NCI-H2029 (cell line): ENCODE data around the gene RGS18.
"Not testable (repeated sequence)": the region's sequence is repeated elsewhere in the genome, so short reads cannot be mapped to it uniquely, and the experiment has no call there.

ENCODE experiments used
- DNase-seq: peaks from one replicate; lab custom pipeline; 2025; lab: John Stamatoyannopoulos, UW

The RGS18 gene

DNA sequence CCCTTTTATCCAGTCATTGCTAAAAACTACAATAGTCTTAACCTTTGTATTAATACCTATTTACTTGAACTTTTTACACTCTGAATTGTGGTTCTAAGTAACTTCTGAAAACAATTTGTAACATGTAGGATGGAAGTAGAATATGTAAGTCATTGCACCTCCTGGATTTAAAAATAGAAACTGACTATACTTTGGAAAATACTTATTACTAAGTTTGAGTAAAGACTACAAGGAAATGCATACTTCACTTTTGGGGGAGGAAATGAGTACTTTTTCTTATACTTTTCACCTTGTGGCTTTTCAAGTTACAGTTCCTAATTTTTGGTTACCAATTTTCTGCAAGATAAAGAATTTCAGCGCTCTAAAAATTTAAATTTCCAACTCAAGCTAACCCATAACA, 8.7 kb downstream of the RGS18 start:
- no peak for DNase-seq

DNA sequence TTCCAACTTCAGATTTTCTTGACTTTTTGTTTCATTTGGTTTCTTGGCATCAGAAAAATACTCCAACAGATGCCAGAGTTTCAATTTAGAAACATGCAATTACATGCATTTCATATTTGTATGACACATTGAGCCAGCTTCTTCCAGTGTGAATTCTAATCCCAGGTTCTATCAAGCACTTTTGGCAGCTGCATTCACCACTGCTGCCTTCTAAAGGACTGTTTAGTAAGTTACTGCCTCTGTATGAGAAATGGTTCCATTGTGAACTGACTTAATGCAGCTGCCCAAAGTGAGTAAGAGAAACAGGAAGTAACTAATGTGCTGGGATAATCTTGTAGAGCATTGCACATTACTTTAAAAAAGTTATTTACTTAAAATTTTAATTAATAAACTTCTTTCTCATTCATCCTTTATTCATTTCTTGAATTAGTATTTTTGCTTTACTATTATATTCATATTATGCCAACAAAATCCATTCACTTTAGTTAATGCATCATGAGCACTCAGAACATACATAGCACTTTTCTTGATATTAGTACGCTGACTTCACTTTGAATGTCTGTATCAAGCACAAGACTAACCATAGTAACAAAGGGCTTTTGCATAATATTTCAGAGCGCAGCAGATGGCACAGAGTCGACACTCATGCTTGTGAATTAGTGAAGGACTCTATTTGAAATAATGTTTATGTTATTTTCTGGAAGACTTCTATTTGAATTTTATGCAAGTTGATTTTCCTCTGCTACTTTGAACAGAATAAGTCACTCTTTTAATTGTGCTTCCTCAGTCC, 9.8 kb downstream of the RGS18 start:
- DNase-seq, result no peak

DNA sequence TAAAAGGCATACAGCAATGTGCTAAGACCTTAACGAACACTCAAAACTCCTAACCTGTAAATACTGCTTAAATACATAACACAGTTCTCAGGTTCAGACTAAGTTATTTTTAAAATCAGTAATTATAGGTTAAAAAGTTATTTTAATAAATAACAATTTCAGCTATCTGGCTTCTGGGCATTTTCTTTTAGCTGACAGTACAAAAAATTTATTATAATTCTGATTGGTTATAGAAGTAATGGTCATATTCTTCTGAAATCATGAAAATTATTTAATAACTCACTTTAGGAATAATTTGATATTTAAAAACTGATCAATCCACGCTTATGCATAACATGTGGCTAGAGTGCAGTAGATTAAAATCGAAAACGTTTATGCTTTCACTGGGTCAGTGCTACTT, 10.7 kb downstream of the RGS18 start:
- DNase-seq, result no peak

DNA sequence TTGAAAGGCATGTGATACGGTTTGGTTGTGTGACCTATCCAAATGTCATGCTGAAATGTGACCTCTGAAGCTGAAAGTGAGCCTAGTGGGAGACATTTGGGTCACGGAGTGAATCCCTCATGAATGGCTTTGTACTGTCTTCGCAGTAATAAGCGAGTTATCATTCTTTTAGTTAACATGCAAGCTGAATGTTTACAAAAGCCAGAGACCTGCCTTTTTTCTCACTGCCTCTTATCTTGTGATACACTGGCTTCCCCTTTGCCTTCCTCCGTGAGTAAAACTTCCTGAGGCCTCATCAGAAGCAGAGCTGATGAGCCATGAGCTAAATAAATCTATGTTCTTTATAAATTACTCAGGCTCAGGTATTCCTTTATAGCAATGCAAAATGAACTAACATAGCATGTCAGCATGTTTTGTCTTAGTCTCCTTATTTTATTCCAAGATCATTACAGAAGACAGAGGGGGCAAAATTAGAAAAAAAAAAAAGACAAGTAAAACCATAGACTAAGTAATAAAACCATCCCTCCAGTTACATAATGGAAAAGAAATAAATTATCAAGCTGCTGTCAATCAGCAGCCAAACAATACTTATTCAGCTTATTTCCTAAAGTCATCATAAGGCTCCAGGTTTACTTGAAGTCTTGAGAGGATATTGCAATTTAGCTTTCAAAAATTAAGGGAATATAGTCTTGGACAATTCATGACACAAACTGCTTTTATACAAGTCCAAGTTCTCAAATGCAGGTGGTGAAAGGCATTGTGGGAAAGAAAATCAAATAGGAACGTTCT, 12.1 kb downstream of the RGS18 start:
- DNase-seq, result no peak

DNA sequence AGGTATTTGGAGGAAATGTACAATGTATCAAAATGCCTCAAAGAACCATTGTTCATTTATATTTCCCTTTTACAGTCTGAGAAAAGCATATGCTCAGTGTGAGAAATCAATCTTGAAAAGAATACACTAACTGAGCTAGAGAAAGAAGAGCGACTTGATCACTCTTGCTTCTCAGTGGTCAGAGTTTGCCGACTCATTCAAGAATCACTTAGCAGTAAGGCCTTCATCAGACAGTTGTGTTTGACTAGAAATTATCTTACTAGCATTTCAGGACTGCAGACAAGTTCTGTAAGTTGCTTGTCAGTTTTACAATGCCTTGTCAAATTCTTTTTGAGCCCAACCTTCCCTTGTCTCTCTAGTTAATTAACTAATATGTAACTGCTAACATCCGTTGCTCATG, 12.9 kb downstream of the RGS18 start:
- DNase-seq, result no peak

DNA sequence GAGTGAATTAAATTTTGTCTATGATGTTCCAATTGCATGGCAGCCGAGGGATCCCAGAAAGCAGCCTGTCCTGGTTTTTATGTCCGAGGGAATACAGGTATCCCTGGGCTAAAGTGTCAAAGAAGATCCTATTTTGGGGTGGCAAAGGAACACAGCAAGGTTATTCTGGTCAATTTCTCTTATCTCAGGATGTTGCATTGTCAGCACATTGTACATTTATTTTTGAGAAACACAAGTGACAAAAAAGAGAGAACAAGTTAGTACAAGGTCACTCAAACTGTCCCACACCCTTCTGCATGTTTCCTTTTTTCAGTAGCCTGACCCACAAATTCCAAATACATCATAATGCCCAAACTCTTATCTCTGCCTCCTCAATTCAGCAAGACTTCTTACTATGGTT, 17.7 kb downstream of the RGS18 start:
- no peak for DNase-seq

DNA sequence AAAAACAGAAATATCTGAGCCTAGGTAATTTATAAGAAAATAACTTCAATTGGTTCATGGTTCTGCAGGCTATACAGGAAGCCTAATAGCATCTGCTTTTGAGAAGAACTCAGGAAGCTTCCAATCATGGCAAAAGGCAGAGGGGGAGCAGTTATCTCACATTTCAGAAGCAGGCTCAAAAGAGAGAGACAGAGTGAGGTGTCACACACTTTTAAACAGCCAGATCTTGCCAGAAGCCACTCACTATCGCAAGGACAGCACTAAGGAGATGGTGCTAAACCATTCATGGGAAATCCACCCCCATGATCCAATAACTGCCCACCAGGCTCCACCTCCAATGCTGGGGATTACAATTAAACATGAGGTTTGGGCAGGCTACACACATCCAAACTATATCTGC, 25.5 kb downstream of the RGS18 start:
- DNase-seq, result no peak

DNA sequence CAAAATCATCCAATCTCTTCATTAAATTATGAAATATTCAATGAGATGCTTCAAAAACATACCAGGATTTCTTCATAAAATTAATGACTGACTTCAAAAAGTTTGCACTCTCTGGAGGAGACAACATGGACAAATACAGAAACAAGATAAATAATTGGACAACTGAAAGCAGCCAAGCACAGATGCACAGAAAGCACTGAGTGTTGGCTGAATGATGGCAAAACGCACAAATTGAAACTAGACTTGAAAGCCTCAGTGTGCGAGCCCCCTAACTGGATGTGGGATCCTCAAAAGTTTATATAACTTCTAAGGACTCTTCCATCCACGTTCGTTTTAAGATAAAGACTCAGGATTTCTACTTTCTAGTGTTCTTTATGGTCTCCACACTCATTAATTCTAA, 27.9 kb downstream of the RGS18 start:
- no peak for DNase-seq

DNA sequence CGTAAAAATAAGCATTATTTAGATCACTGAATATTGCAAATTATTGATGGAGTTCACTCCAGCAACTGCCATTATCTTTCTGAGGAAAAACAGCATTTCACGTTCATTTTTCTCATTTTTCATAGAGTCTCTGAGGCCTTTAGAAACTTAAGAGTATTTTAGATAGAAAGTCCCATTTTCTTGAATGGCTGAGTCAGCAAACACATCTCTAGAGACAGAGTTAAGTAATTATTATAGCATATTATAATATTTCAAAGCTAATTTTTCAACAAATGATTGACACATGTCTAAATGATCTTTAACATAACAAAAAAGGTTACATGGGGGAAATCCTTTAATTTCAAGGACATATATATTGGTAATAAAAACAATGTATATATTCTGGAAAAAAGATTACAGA, 31.8 kb downstream of the RGS18 start:
- no peak for DNase-seq

DNA sequence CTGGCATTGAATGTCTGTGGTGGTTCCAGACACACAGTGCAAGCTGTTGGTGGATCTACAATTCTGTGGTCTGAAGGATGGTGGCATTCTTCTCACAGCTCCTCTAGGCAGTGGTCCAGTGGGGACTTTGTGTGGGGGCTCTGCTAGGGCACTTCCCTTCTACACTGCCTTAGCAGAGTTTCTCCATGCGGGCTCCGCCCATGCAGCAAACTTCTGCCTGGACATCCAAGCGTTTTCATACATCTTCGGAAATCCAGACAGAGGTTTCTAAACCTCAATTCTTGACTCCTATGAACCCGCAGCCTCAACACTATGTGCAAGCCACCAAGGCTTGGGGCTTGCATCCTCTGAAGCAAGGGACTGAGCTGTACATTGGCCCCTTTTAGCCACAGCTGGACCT, 43.0 kb downstream of the RGS18 start:
- DNase-seq, result no peak

DNA sequence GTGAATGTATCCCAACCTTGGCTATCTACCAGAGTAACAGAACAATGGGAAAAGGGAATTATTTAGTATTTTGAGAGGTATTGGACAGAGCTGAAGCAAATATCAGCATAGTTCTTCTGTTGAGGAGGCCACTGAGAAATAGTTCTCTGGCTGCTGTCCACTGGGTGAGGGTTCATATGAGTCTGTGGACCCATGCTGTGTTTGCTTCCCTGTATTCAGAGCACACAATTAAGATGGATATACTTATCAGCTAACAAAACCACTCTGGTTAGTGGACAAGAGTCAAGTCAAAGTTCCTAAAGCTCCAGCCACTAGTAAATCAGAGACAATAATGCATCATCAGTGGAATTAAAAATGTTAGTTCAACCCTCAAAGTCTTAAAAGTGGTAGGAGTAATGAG, 66.1 kb downstream of the RGS18 start:
- no peak for DNase-seq

DNA sequence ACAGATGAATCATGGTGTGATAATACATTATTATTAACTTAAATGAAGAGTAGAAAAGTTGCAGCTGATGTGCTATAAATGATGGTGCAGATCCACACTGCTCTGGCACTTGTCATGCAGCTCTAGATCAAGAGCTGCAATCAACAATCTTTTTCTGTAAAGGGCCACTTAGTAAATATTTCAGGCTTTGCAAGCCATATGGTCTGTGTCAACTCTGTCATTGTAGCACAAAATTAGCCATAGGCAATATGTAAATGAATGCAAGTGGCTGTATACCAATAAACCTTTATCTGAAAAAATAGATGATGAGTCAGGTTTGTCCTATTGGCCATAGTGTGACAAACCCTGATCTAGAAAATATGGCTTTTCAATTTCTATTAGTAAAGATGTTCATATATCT, 66.6 kb downstream of the RGS18 start:
- no peak for DNase-seq

DNA sequence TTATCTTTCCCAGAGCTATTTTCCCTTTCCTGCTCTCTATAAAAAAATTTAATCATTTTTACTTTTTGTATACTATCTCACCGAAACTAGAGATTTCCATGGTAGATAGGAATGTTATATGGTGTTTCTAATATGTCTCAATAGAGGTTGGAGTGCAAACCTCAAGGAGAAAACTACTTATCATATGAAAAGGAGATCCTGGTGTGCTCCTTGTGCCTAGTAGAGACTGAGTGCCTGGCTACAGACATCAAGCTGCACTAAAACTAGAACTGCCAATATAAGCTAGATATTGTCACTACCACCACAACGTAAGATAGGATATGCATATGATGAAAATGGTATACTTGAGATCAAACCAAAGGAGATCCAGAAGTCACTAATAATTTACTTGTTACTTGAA, 67.0 kb downstream of the RGS18 start:
- DNase-seq, result no peak

DNA sequence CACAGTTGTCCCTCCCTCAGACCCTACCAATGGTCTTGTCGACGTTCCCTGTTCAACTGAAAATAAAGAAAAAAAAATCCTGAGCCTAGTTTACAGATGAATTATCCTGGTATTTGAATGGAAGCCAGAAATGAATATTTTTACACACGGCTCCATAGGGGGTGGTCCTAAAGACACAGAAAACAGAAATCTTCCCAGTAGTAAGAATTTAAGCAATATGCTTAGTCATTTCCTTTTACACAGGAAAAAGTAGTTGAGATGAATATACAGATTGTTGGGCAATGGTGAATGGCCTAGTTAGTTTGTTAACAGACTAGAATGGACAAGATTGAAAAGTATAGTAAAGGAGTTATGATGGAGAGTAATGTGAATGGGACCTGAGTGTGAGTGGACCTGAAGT, 67.4 kb downstream of the RGS18 start:
- no peak for DNase-seq

DNA sequence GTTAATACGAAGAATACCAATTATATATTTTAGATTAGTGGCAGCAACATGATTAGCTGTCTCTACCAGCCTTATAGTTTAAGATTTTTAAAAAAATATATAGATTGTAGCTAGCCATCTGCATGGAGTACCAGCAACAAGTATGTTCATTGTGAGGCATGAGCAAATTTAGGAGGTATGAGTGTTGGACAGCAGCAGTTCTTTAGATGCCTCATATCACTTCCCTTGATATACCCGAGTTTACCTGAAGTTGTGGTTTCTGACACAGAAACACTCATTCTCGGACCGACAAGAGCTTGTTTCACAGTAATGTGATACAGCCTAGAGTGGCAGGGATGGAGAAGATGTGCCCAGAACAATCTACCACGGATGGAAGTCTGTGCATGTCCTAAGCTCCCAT, 69.1 kb downstream of the RGS18 start:
- no peak for DNase-seq

DNA sequence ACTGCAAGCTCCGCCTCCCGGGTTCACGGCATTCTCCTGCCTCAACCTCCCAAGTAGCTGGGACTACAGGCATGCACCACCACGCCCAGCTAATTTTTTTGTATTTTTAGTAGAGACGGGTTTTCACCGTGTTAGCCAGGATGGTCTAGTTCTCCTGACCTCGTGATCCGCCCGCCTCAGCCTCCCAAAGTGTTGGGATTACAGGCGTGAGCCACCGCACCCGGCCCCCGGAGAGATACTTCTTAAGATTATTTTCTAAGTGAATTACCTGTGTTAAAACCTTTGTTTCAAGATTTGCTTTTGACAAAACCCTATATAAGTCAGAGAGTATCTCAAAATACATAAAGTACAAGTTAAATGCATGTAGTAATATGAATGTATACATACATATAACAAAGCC, 69.7 kb downstream of the RGS18 start:
- not testable (repeated sequence) for DNase-seq

DNA sequence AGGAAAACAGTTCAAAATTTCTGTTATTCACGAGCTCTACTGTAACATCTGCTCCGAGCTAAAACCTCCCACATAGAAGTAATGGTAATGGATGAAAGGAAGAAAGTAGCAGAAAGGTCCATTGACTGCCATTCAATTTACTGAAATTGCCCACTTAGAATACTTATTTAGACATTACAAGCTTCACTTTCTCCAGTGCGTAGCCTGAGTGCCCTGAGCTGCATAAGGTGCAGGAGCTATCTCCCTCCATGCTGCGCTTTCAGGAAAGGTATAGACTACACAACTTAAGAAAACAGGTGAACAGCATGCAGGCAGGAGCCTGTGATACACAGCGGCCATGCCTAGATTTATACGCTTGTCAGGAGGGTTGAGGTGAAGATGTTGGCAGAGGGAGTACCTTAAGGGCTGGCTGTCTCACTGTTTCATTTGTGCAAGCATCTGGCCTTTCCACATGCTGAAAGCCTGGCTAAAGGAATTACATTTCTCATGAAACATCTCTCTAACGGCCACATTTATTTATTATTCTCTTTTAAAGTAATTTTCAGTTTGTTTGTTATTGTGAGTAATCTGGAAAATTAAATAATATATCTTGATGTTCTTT, 74.7 kb downstream of the RGS18 start:
- no peak for DNase-seq

DNA sequence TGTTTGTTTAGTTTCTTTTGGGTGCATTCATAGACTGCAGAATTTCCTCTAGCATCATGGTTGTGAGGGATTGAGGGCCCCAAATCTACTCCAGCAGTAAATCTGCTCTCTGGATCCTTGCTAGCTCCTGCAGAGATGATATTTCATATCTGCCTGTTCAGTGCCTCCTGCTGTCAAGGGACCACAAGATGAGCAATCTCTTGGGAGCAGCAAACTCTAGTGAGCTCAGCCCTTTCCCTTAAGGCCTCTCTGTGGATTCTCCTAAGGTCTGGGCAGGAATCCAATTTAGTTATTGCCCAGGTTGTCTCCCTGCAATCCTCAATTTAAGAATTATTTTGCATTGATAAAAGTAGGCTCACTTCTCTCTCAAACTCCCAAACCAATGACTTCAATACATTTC, 76.9 kb downstream of the RGS18 start:
- no peak for DNase-seq
